ENCODE results near the gene POLE4.

The POLE4 gene

GRCh38 chr2:74939919-74940812 is 18.3 kb upstream of the POLE4 start:
- no peak for DNase-seq (ENCODE audit: low read depth)

- DNase-seq (ENCODE audit: low read depth) = no peak
Observed at GRCh38 chr2:74941284-74941683, 17.2 kb upstream of the POLE4 start.

GRCh38 chr2:74942263-74942662 is 16.2 kb upstream of the POLE4 start:
- DNase-seq (ENCODE audit: low read depth) = no peak

- no peak for DNase-seq (ENCODE audit: low read depth)
Observed at GRCh38 chr2:74944987-74945787, 13.3 kb upstream of the POLE4 start.

- no peak for DNase-seq (ENCODE audit: low read depth)
Observed at GRCh38 chr2:74945788-74946331, 12.6 kb upstream of the POLE4 start.

GRCh38 chr2:74947703-74948102 is 10.7 kb upstream of the POLE4 start:
- no peak for DNase-seq (ENCODE audit: low read depth)

- no peak for DNase-seq (ENCODE audit: low read depth)
Observed at GRCh38 chr2:74948779-74949178, 9.7 kb upstream of the POLE4 start.

GRCh38 chr2:74951211-74951754 is 7.2 kb upstream of the POLE4 start:
- DNase-seq (ENCODE audit: low read depth) = no peak

GRCh38 chr2:74952575-74952974 is 5.9 kb upstream of the POLE4 start:
- no peak for DNase-seq (ENCODE audit: low read depth)

GRCh38 chr2:74953796-74954499 is 4.5 kb upstream of the POLE4 start:
- DNase-seq (ENCODE audit: low read depth) = no peak

- DNase-seq (ENCODE audit: low read depth) = no peak
Observed at GRCh38 chr2:74954500-74954874, 4.0 kb upstream of the POLE4 start.

GRCh38 chr2:74957886-74958273 is 563 bp upstream of the POLE4 start:
- DNase-seq (ENCODE audit: low read depth) = no peak

- DNase-seq (ENCODE audit: low read depth) = no peak
Observed at GRCh38 chr2:74959106-74959751, 786 bp downstream of the POLE4 start.

GRCh38 chr2:74966887-74967286 is 8.4 kb downstream of the POLE4 start:
- no peak for DNase-seq (ENCODE audit: low read depth)

GRCh38 chr2:74975016-74975415 is 16.6 kb downstream of the POLE4 start:
- DNase-seq (ENCODE audit: low read depth) = no peak

GRCh38 chr2:74979844-74980243 is 21.4 kb downstream of the POLE4 start:
- DNase-seq (ENCODE audit: low read depth) = no peak

- DNase-seq (ENCODE audit: low read depth) = no peak
Observed at GRCh38 chr2:74982577-74982976, 24.1 kb downstream of the POLE4 start.

- DNase-seq (ENCODE audit: low read depth) = no peak
Observed at GRCh38 chr2:74983631-74984392, 25.4 kb downstream of the POLE4 start.

- DNase-seq (ENCODE audit: low read depth) = no peak
Observed at GRCh38 chr2:74984947-74985637, 26.6 kb downstream of the POLE4 start.

- no peak for DNase-seq (ENCODE audit: low read depth)
Observed at GRCh38 chr2:74985978-74986609, 27.7 kb downstream of the POLE4 start.

Measured in stimulated activated CD8-positive, alpha-beta memory T cell treated with anti-CD3 and anti-CD28 coated beads, Interleukin-12 subunit alpha, Interleukin-12 subunit beta, amount 100 ng/mL, for 1 hour (primary cell).